HepG2 (cell line): ENCODE measurements around the gene MIDN. TPM values are rescaled to one million over a fixed set of nuclear protein-coding genes. Genes with fewer than 3 reads are reported as not detected.

Experiments used
- AKAP8 ChIP-seq: sonication (generic); formaldehyde crosslinking; IDR thresholded peaks from 2 replicates; pipeline ENCODE4 v1.5.1; 2020; ENCODE audit warnings: mild to moderate bottlenecking, missing genetic modification reagents
- ARNT2 ChIP-seq: sonication (generic); formaldehyde crosslinking; IDR thresholded peaks from 2 replicates; pipeline ENCODE4 v1.8.0; 2022; ENCODE audit warnings: mild to moderate bottlenecking, low read depth, missing genetic modification reagents, moderate library complexity
- CREB3 ChIP-seq: sonication (generic); formaldehyde crosslinking; IDR thresholded peaks from 2 replicates; pipeline ENCODE4 v1.5.0; 2020; ENCODE audit warnings: missing genetic modification reagents
- DNMT1 ChIP-seq: sonication (generic); formaldehyde crosslinking; IDR thresholded peaks from 2 replicates; pipeline ENCODE4 v1.5.1; 2020; ENCODE audit warnings: mild to moderate bottlenecking, missing genetic modification reagents
- ESRRA ChIP-seq: sonication (generic); formaldehyde crosslinking; IDR thresholded peaks from 2 replicates; pipeline ENCODE4 v1.5.1; 2020; ENCODE audit warnings: mild to moderate bottlenecking, low read depth, missing genetic modification reagents
- HMG20B ChIP-seq: conservative IDR thresholded peaks from 2 replicates; pipeline ENCODE4 v1.6.1; 2016; ENCODE audit warnings: missing genetic modification reagents, missing compliant biosample characterization
- ISX ChIP-seq: sonication (generic); formaldehyde crosslinking; conservative IDR thresholded peaks from 2 replicates; pipeline ENCODE4 v1.5.0; 2020; ENCODE audit warnings: missing genetic modification reagents
- KAT8 ChIP-seq: IDR thresholded peaks from 2 replicates; pipeline ENCODE4 v1.6.1; 2016; ENCODE audit warnings: missing genetic modification reagents, missing compliant biosample characterization
- MATR3 ChIP-seq: sonication (generic); formaldehyde crosslinking; IDR thresholded peaks from 2 replicates; pipeline ENCODE4 v1.4.0; 2020; ENCODE audit warnings: missing genetic modification reagents
- MED1 ChIP-seq: sonication (generic); formaldehyde crosslinking; IDR thresholded peaks from 2 replicates; pipeline ENCODE4 v1.4.0; 2020; ENCODE audit warnings: missing genetic modification reagents
- MIER2 ChIP-seq: IDR thresholded peaks from 2 replicates; pipeline ENCODE4 v1.6.1; 2016; ENCODE audit warnings: missing biosample characterization, missing genetic modification reagents
- NFATC3 ChIP-seq: sonication (generic); formaldehyde crosslinking; IDR thresholded peaks from 2 replicates; pipeline ENCODE4 v1.5.1; 2020; ENCODE audit warnings: mild to moderate bottlenecking, missing genetic modification reagents
- NONO ChIP-seq, 2 experiments: fragments of 450-650 bp in 1 of 2; sonication (generic) in 1 of 2; formaldehyde crosslinking in 1 of 2; IDR thresholded peaks in 1 of 2; conservative IDR thresholded peaks in 1 of 2; 2 replicates each; pipeline versions ENCODE4 v1.6.1 to v1.8.0; 2017 to 2022; ENCODE audit warnings: mild to moderate bottlenecking in 1 of 2, missing genetic modification reagents in 1 of 2, moderate library complexity in 1 of 2
- RXRA ChIP-seq: sonication (generic); formaldehyde crosslinking; IDR thresholded peaks from 2 replicates; pipeline ENCODE4 v1.5.1; 2020; ENCODE audit warnings: missing genetic modification reagents
- SMAD9 ChIP-seq: sonication (generic); formaldehyde crosslinking; IDR thresholded peaks from 2 replicates; pipeline ENCODE4 v1.5.1; 2020; ENCODE audit warnings: mild to moderate bottlenecking, missing genetic modification reagents
- TRIM22 ChIP-seq: fragments of 450-650 bp; IDR thresholded peaks from 2 replicates; pipeline ENCODE4 v1.6.1; 2017
- ZFP82 ChIP-seq: sonication (generic); formaldehyde crosslinking; IDR thresholded peaks from 2 replicates; pipeline ENCODE4 v1.5.1; 2020; ENCODE audit warnings: mild to moderate bottlenecking, missing genetic modification reagents, borderline replicate concordance
- ZNF124 ChIP-seq: sonication (generic); formaldehyde crosslinking; IDR thresholded peaks from 2 replicates; pipeline ENCODE4 v1.4.0; 2020; ENCODE audit warnings: missing genetic modification reagents
- ZNF234 ChIP-seq: sonication (generic); formaldehyde crosslinking; conservative IDR thresholded peaks from 2 replicates; pipeline ENCODE4 v1.5.1; 2020; ENCODE audit warnings: mild to moderate bottlenecking, missing genetic modification reagents
- ZNF501 ChIP-seq: sonication (generic); formaldehyde crosslinking; IDR thresholded peaks from 2 replicates; pipeline ENCODE4 v1.5.1; 2020; ENCODE audit warnings: mild to moderate bottlenecking, moderate library complexity, missing genetic modification reagents
- ZNF841 ChIP-seq: sonication (generic); formaldehyde crosslinking; IDR thresholded peaks from 2 replicates; pipeline ENCODE4 v1.8.1; 2023; ENCODE audit warnings: missing genetic modification reagents, borderline replicate concordance
- ZSCAN21 ChIP-seq: sonication (generic); formaldehyde crosslinking; IDR thresholded peaks from 2 replicates; pipeline ENCODE4 v1.8.0; 2022; ENCODE audit warnings: mild to moderate bottlenecking, missing genetic modification reagents, moderate library complexity, borderline replicate concordance
- polyA plus RNA-seq, 8 experiments: library from polyadenylated mRNA; depleted of rRNA in 3 of 8; stranded (reverse) in 7 of 8; unstranded in 1 of 8; fragments of >200 nt; fragmentation: Illumina TruSeq in 4 of 8; extraction: Trizol in 4 of 8; gene quantifications; 2 replicates each; pipeline versions ENCODE4 v1.2.1 to v1.2.3, GENCODE V29; 2011 to 2016; ENCODE audit warnings: low read depth in 4 of 8, missing spikeins in 1 of 8, mixed read lengths in 1 of 8; ENCODE audit not compliant: insufficient read depth in 1 of 8
- total RNA-seq, 5 experiments: library from RNA; depleted of rRNA; stranded (reverse); fragments of >200 nt; fragmentation: Illumina TruSeq; extraction: Trizol; gene quantifications; 2 replicates each; pipeline ENCODE4 v1.2.3, GENCODE V29; 2016; ENCODE audit warnings: low read depth in 1 of 5
- TF ChIP-seq, protein P1 (sequence below): sonication (generic); formaldehyde crosslinking; IDR thresholded peaks from 2 replicates; pipeline ENCODE4 v1.5.1; 2020; ENCODE audit warnings: missing genetic modification reagents, mild to moderate bottlenecking, borderline replicate concordance
- TF ChIP-seq, protein P2 (sequence below): sonication (generic); formaldehyde crosslinking; IDR thresholded peaks from 2 replicates; pipeline ENCODE4 v1.4.0; 2020; ENCODE audit warnings: mild to moderate bottlenecking, missing genetic modification reagents, borderline replicate concordance

Gene MIDN
- total and polyA plus RNA-seq, 2 of the 13 experiments (the other 11 are each of a cell fraction or from before 2014, with no cell fraction given), result 8.4 to 18.0 TPM

- TF ChIP-seq MIER2 (CRISPR knock-in tag) (peak; percentile 58), ESRRA (peak; percentile 83), KAT8 (CRISPR knock-in tag) (peak; percentile 83), HMG20B (CRISPR knock-in tag) (peak; percentile 64), RXRA (CRISPR knock-in tag) (peak; percentile 93), MED1 (CRISPR knock-in tag) (peak; percentile 98), ZNF234 (CRISPR knock-in tag) (no peak), NONO (IDR thresholded peaks at IDR 0.05) (no peak), NONO (CRISPR knock-in tag; conservative IDR thresholded peaks at IDR 0.05) (peak; percentile 82; the same call in 1 of the 2 replicates), SMAD9 (CRISPR knock-in tag) (no peak), ZNF841 (CRISPR knock-in tag) (no peak), ZSCAN21 (CRISPR knock-in tag) (peak; percentile 82; the same call in 1 of the 2 replicates), CREB3 (CRISPR knock-in tag) (0 out of 2 replicates have a peak, but pooled peaks have one; percentile 41), NFATC3 (0 out of 2 replicates have a peak, but pooled peaks have one; percentile 52), ZNF501 (CRISPR knock-in tag) (peak; percentile 86), ZNF124 (no peak), ISX (CRISPR knock-in tag) (no peak), ARNT2 (CRISPR knock-in tag) (peak; percentile 78), AKAP8 (CRISPR knock-in tag) (peak; percentile 88), ZFP82 (no peak), DNMT1 (peak; percentile 26; the same call in 1 of the 2 replicates), MATR3 (CRISPR knock-in tag) (no peak), TRIM22 (no peak)
- TF ChIP-seq, protein P1, sequence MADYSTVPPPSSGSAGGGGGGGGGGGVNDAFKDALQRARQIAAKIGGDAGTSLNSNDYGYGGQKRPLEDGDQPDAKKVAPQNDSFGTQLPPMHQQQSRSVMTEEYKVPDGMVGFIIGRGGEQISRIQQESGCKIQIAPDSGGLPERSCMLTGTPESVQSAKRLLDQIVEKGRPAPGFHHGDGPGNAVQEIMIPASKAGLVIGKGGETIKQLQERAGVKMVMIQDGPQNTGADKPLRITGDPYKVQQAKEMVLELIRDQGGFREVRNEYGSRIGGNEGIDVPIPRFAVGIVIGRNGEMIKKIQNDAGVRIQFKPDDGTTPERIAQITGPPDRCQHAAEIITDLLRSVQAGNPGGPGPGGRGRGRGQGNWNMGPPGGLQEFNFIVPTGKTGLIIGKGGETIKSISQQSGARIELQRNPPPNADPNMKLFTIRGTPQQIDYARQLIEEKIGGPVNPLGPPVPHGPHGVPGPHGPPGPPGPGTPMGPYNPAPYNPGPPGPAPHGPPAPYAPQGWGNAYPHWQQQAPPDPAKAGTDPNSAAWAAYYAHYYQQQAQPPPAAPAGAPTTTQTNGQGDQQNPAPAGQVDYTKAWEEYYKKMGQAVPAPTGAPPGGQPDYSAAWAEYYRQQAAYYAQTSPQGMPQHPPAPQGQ (CRISPR knock-in tag), result no peak; the same call in 1 of the 2 replicates
- TF ChIP-seq, protein P2, sequence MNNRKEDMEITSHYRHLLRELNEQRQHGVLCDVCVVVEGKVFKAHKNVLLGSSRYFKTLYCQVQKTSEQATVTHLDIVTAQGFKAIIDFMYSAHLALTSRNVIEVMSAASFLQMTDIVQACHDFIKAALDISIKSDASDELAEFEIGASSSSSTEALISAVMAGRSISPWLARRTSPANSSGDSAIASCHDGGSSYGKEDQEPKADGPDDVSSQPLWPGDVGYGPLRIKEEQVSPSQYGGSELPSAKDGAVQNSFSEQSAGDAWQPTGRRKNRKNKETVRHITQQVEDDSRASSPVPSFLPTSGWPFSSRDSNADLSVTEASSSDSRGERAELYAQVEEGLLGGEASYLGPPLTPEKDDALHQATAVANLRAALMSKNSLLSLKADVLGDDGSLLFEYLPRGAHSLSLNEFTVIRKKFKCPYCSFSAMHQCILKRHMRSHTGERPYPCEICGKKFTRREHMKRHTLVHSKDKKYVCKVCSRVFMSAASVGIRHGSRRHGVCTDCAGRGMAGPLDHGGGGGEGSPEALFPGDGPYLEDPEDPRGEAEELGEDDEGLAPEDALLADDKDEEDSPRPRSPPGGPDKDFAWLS (CRISPR knock-in tag), result no peak
Observed at GRCh38 chr19:1290703-1291651, 42.6 kb downstream of the MIDN start (continued).
